SK-N-SH treated with all-trans-retinoic acid at 6 μM for 48 hours (cell line): Measurements from ENCODE around the gene ANKRD39.

ENCODE experiments used
- ATAC-seq: fragments of 200-7000 bp; cut with Tn5 transposase; 3 replicates; pipeline ENCODE4 v1.9.1; 2020; ENCODE audit warnings: mild to moderate bottlenecking, moderate library complexity
- ARNTL ChIP-seq: fragments of 450-650 bp; formaldehyde crosslinking; IDR thresholded peaks from 2 replicates; pipeline ENCODE4 v1.5.0; 2020; ENCODE audit warnings: low read depth, mild to moderate bottlenecking, moderate library complexity, borderline replicate concordance
- BACH2 ChIP-seq: fragments of 250-450 bp; sonication (Bioruptor Pico); IDR thresholded peaks from 2 replicates; pipeline ENCODE4 v1.9.0; 2021; ENCODE audit warnings: mild to moderate bottlenecking, borderline replicate concordance
- CSDC2 ChIP-seq: fragments of 250-450 bp; sonication (Bioruptor Pico); IDR thresholded peaks from 2 replicates; pipeline ENCODE4 v1.5.0; 2020; ENCODE audit warnings: mild to moderate bottlenecking, moderate library complexity
- ESRRG ChIP-seq: fragments of 250-450 bp; sonication (Bioruptor Pico); IDR thresholded peaks from 2 replicates; pipeline ENCODE4 v1.6.1; 2021; ENCODE audit warnings: mild to moderate bottlenecking
- GLIS3 ChIP-seq: fragments of 250-450 bp; sonication (Bioruptor Pico); IDR thresholded peaks from 2 replicates; pipeline ENCODE4 v1.5.0; 2020; ENCODE audit warnings: mild to moderate bottlenecking, moderate library complexity
- ISL1 ChIP-seq: fragments of 250-450 bp; sonication (Bioruptor Pico); IDR thresholded peaks from 2 replicates; pipeline ENCODE4 v2.1.2; 2022; ENCODE audit warnings: mild to moderate bottlenecking, moderate library complexity
- OSR1 ChIP-seq: fragments of 250-450 bp; sonication (Bioruptor Pico); IDR thresholded peaks from 2 replicates; pipeline ENCODE4 v1.8.0; 2022; ENCODE audit warnings: moderate library complexity, mild to moderate bottlenecking, inconsistent platforms
- PATZ1 ChIP-seq: fragments of 250-450 bp; sonication (Bioruptor Pico); IDR thresholded peaks from 2 replicates; pipeline ENCODE4 v1.8.0; 2020; ENCODE audit warnings: mild to moderate bottlenecking, moderate library complexity, borderline replicate concordance
- PPARA ChIP-seq: fragments of 250-450 bp; sonication (Bioruptor Pico); IDR thresholded peaks from 2 replicates; pipeline ENCODE4 v1.5.0; 2020; ENCODE audit warnings: mild to moderate bottlenecking, borderline replicate concordance
- SNAI2 ChIP-seq: fragments of 250-450 bp; sonication (Bioruptor Pico); IDR thresholded peaks from 2 replicates; pipeline ENCODE4 v1.5.0; 2020; ENCODE audit warnings: mild to moderate bottlenecking, moderate library complexity
- TCF4 ChIP-seq: fragments of 250-450 bp; sonication (Bioruptor Pico); IDR thresholded peaks from 2 replicates; pipeline ENCODE4 v1.8.0; 2021; ENCODE audit warnings: mild to moderate bottlenecking, moderate library complexity, borderline replicate concordance
- TOX ChIP-seq: fragments of 250-450 bp; sonication (Bioruptor Pico); IDR thresholded peaks from 2 replicates; pipeline ENCODE4 v1.8.0; 2021; ENCODE audit warnings: mild to moderate bottlenecking, moderate library complexity, borderline replicate concordance
- TSHZ2 ChIP-seq: fragments of 250-450 bp; sonication (Bioruptor Pico); IDR thresholded peaks from 2 replicates; pipeline ENCODE4 v1.5.0; 2020; ENCODE audit warnings: mild to moderate bottlenecking, moderate library complexity
- ZC3H10 ChIP-seq: fragments of 250-450 bp; sonication (Bioruptor Pico); IDR thresholded peaks from 2 replicates; pipeline ENCODE4 v1.5.1; 2021; ENCODE audit warnings: mild to moderate bottlenecking, moderate library complexity
- ZFP3 ChIP-seq: fragments of 250-450 bp; sonication (Bioruptor Pico); IDR thresholded peaks from 2 replicates; pipeline ENCODE4 v1.5.0; 2020; ENCODE audit warnings: mild to moderate bottlenecking, moderate library complexity
- ZFP30 ChIP-seq: fragments of 450-650 bp; formaldehyde crosslinking; IDR thresholded peaks from 2 replicates; pipeline ENCODE4 v1.5.0; 2022; ENCODE audit warnings: mild to moderate bottlenecking, moderate library complexity
- ZNF70 ChIP-seq: fragments of 450-650 bp; formaldehyde crosslinking; IDR thresholded peaks from 2 replicates; pipeline ENCODE4 v1.5.0; 2020; ENCODE audit warnings: mild to moderate bottlenecking, moderate library complexity
- ZNF8 ChIP-seq: fragments of 450-650 bp; formaldehyde crosslinking; IDR thresholded peaks from 2 replicates; pipeline ENCODE4 v1.5.0; 2020; ENCODE audit warnings: mild to moderate bottlenecking, moderate library complexity
- TF ChIP-seq, protein P1 (sequence below): fragments of 250-450 bp; sonication (Bioruptor Pico); IDR thresholded peaks from 2 replicates; pipeline ENCODE4 v1.5.1; 2020; ENCODE audit warnings: low read depth, mild to moderate bottlenecking, moderate library complexity
- TF ChIP-seq, protein P2 (sequence below): fragments of 250-450 bp; sonication (Bioruptor Pico); IDR thresholded peaks from 2 replicates; pipeline ENCODE4 v1.8.0; 2021; ENCODE audit warnings: low read depth, mild to moderate bottlenecking, moderate library complexity, borderline replicate concordance

The ANKRD39 gene

GRCh38 chr2:96846825-96847224, 11.0 kb downstream of the ANKRD39 start:
- TF ChIP-seq SNAI2 (CRISPR knock-in tag) (no peak), PATZ1 (no peak), ZNF8 (CRISPR knock-in tag) (no peak), BACH2 (CRISPR knock-in tag) (no peak), TOX (CRISPR knock-in tag) (no peak), ZFP3 (CRISPR knock-in tag) (no peak), TCF4 (CRISPR knock-in tag) (no peak), ISL1 (no peak), CSDC2 (no peak), ZFP30 (no peak), ESRRG (CRISPR knock-in tag) (no peak), GLIS3 (CRISPR knock-in tag) (no peak), OSR1 (CRISPR knock-in tag) (no peak)
- TF ChIP-seq, all 23 proteins: peak for 0

GRCh38 chr2:96844405-96844808, 13.4 kb downstream of the ANKRD39 start:
- TF ChIP-seq ISL1 (no peak), ZNF70 (CRISPR knock-in tag) (no peak), TCF4 (CRISPR knock-in tag) (no peak), ARNTL (CRISPR knock-in tag) (no peak), CSDC2 (no peak)
- TF ChIP-seq, protein P1, sequence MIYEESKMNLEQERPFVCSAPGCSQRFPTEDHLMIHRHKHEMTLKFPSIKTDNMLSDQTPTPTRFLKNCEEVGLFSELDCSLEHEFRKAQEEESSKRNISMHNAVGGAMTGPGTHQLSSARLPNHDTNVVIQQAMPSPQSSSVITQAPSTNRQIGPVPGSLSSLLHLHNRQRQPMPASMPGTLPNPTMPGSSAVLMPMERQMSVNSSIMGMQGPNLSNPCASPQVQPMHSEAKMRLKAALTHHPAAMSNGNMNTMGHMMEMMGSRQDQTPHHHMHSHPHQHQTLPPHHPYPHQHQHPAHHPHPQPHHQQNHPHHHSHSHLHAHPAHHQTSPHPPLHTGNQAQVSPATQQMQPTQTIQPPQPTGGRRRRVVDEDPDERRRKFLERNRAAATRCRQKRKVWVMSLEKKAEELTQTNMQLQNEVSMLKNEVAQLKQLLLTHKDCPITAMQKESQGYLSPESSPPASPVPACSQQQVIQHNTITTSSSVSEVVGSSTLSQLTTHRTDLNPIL (CRISPR knock-in tag), result no peak
- no peak for ATAC-seq

More at GRCh38 chr2:96846825-96847224, 11.0 kb downstream of the ANKRD39 start:
- no peak for ATAC-seq

DNA sequence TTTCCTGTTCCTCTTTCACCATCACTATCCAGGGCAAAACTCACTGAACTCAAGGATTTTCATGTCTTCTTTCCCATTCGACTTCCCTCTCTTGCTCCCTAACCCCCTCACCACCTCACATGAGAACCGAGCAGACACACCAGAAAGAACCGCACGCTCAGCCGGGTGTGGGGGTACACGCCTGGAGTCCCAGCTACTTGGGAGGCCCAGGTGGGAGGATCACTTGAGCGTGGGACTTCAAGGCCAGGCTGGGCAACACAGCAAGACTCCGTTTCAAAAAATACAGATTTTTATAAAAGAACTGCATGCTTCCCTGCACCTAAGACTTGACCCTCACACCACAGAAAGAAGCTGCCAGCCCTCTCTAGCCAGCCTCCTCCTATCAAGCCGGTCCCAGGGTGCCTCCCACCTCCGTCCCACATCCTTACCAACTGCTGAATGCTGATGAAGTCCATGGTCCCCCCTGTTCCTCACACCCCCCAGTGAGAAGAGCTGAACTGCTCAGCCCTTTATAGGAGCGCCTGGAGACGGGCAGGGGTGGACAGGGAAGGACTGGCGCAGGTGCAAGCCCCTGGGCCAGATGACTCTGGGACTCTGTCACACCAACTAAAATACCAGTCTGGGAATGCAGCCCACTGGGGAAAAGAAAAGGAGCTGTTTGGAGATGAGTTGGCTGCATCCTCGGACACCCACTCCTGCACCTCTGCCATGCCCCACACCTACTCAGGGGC, 14.1 kb downstream of the ANKRD39 start, which contains the start of gene ANKRD23:
Gene ANKRD23 (minus strand): TSS at position 484 of the 731 bp plus-strand sequence. CDS start 29 bp downstream, at position 455.
- no peak for ATAC-seq
- TF ChIP-seq, protein P2, sequence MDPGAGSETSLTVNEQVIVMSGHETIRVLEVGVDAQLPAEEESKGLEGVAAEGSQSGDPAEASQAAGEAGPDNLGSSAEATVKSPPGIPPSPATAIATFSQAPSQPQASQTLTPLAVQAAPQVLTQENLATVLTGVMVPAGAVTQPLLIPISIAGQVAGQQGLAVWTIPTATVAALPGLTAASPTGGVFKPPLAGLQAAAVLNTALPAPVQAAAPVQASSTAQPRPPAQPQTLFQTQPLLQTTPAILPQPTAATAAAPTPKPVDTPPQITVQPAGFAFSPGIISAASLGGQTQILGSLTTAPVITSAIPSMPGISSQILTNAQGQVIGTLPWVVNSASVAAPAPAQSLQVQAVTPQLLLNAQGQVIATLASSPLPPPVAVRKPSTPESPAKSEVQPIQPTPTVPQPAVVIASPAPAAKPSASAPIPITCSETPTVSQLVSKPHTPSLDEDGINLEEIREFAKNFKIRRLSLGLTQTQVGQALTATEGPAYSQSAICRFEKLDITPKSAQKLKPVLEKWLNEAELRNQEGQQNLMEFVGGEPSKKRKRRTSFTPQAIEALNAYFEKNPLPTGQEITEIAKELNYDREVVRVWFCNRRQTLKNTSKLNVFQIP (CRISPR knock-in tag), result no peak

GRCh38 chr2:96842600-96842999, 15.2 kb downstream of the ANKRD39 start:
- no peak for ATAC-seq
- TF ChIP-seq, protein P2 (CRISPR knock-in tag), result no peak
- no peak for TF ChIP-seq ISL1
- TF ChIP-seq ZNF70 (CRISPR knock-in tag), result no peak
- no peak for TF ChIP-seq PPARA (CRISPR knock-in tag)
- TF ChIP-seq TSHZ2 (CRISPR knock-in tag), result no peak
- no peak for TF ChIP-seq ESRRG (CRISPR knock-in tag)
- TF ChIP-seq, protein P1 (CRISPR knock-in tag), result no peak
- TF ChIP-seq ZFP3 (CRISPR knock-in tag), result no peak
- no peak for TF ChIP-seq TOX (CRISPR knock-in tag)
- no peak for TF ChIP-seq ZC3H10 (CRISPR knock-in tag)
- no peak for TF ChIP-seq TCF4 (CRISPR knock-in tag)
